ENCODE results near the gene TRIM22.

Gene TRIM22

GRCh38 chr11:5749836-5750235 lies 60.2 kb downstream of the TRIM22 start:
- DNase-seq = no peak

GRCh38 chr11:5753943-5754342 lies 64.4 kb downstream of the TRIM22 start, which contains the start of gene OR52N4:
TSS of gene OR52N4 (plus strand) at chr11:5754243. CDS start at chr11:5754741, 498 bp downstream.
- no peak for DNase-seq

Measured in NCI-H748 treated with DMSO at 0.1 percent for 48 hours (cell line).